Neuron (in vitro differentiated cells): ENCODE measurements around the gene B4GALT5.
"Not testable (repeated sequence)": the region's sequence is repeated elsewhere in the genome, so short reads cannot be mapped to it uniquely, and the experiment has no call there.

ENCODE experiments used
- H2AFZ ChIP-seq: one replicate; pipeline ENCODE4 v1.6.1; 2013; ENCODE audit warnings: low read depth, mild to moderate bottlenecking, inconsistent platforms, low read length, moderate library complexity
- H3K27me3 ChIP-seq: one replicate; pipeline ENCODE4 v1.6.1; 2013; ENCODE audit warnings: low read length; ENCODE audit not compliant: insufficient read depth
- H3K36me3 ChIP-seq: one replicate; pipeline ENCODE4 v1.6.1; 2013; ENCODE audit warnings: low read length; ENCODE audit not compliant: insufficient read depth
- H3K4me1 ChIP-seq: one replicate; pipeline ENCODE4 v1.6.1; 2013; ENCODE audit warnings: low read length; ENCODE audit not compliant: insufficient read depth
- H3K4me3 ChIP-seq: 2 replicates; pipeline ENCODE4 v1.5.1; 2013; ENCODE audit warnings: mild to moderate bottlenecking, low read length, moderate library complexity
- H3K9me3 ChIP-seq: one replicate; pipeline ENCODE4 v1.6.1; 2013; ENCODE audit warnings: low read length

B4GALT5 gene

GRCh38 chr20:49725224-49725606 lies 11.5 kb upstream of the B4GALT5 start:
- H3K27me3 ChIP-seq, H3K36me3 ChIP-seq, H3K4me3 ChIP-seq, H3K4me1 ChIP-seq, H3K9me3 ChIP-seq, H2AFZ ChIP-seq: not testable (repeated sequence)

DNA sequence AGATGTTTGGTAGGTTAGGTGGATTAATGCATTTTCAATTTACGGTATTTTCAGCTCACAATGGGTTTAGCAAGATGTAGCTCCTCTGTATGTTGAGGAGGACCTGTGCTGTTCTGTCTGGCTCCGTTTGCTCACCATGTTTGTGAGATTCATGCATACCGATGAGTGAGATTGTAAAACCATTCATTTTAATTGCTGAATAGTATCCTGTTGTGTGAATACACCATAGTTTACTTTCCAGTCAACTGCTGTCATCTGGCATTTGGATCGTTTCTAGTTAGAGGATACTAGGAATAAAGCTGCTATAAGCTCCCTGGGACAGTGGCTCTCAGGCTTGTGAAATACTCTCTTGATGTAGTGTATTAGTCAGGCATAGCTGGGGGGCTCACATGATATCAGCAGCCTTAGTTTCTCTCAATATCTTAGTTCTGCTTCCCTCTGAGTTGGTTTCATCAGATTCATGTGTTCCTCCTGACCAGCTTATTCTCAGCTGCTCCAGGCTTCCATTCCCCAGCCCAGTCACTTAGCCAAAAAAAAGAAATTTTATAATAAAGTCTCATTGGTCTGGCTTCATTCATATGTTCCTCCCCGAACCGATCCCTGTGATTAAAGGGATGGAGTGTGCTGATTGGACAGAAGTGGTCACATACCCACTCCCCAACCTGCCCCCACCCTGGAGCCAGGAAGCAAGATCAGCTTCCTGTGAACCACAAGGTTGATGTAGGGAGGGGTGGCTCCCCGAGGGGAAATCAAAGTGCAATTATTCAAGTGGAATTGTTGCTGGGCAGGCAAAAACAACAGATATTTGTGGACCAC lies 10.9 kb upstream of the B4GALT5 start:
- Histone ChIP-seq H3K9me3 (peaks cover 3% of the 10 kb centered on the region), H3K36me3 (no peaks in the 10 kb centered on the region), H2AFZ (no peak overlapping the region), H3K27me3 (no peaks in the 10 kb centered on the region), H3K4me3 (no peak overlapping the region), H3K4me1 (no peaks in the 10 kb centered on the region)

GRCh38 chr20:49723758-49724157 lies 10.1 kb upstream of the B4GALT5 start:
- H3K4me3 ChIP-seq, H3K9me3 ChIP-seq, H2AFZ ChIP-seq, H3K27me3 ChIP-seq, H3K36me3 ChIP-seq, H3K4me1 ChIP-seq: not testable (repeated sequence)

GRCh38 chr20:49721326-49721725 lies 7.6 kb upstream of the B4GALT5 start:
- H2AFZ ChIP-seq, H3K4me1 ChIP-seq, H3K27me3 ChIP-seq, H3K9me3 ChIP-seq, H3K4me3 ChIP-seq, H3K36me3 ChIP-seq: not testable (repeated sequence)

- H3K4me3 ChIP-seq: no peak overlapping the region
- no peaks in the 10 kb centered on the region for H3K27me3 ChIP-seq
- no peaks in the 10 kb centered on the region for H3K9me3 ChIP-seq
- H3K4me1 ChIP-seq: peaks cover 13% of the 10 kb centered on the region
- no peak overlapping the region for H2AFZ ChIP-seq
- H3K36me3 ChIP-seq: no peaks in the 10 kb centered on the region
These were observed 1.8 kb upstream of the B4GALT5 start for GRCh38 chr20:49715466-49715865.

DNA sequence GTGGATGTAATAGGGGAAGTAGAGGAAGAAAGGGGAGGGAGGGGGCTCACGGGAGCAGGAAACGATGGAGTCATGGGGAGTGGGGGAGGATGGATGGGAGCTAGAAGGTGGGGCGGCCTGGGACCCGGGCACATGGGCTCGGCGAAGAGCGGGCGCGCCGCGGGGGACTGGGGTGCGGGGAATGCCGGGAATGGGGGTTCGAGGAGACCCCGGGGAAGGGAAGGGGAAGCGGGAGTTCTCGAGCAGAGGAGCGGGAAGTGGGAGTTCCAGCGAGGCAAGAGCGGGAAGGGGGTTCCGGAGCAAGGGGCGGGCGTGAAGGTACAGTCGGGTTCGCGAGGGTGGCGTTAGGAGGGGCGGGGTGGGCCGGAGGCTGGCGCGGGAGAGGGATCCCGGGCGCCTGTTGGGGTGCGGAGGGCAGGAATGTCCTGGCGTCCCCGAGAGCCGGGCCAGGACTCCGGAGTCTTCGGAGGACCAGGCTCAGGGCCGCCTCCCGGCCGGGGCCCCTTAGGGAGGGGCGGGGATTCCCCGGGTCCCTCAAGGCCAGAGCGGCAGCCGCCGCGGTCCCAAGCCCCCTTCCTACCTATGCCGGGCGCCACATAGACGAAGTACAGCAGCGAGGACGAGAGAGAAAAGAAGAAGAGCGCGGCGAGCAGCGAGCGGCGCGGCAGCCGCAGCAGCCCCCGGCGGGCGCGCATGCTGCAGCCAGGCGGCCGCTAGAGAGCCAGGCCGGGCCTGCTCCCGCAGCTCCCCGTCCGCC lies 504 bp downstream of the B4GALT5 start:
- Histone ChIP-seq H2AFZ (peak overlapping the region; percentile 48), H3K4me3 (peak overlapping the region; percentile 95), H3K27me3 (no peaks in the 10 kb centered on the region), H3K9me3 (no peaks in the 10 kb centered on the region), H3K36me3 (no peaks in the 10 kb centered on the region), H3K4me1 (peaks cover 13% of the 10 kb centered on the region)

- Histone ChIP-seq H3K4me3 (peak overlapping the region; percentile 95), H3K36me3 (no peaks in the 10 kb centered on the region), H3K27me3 (no peaks in the 10 kb centered on the region), H3K4me1 (peaks cover 13% of the 10 kb centered on the region), H3K9me3 (no peaks in the 10 kb centered on the region), H2AFZ (peak overlapping the region; percentile 48)
These were observed 1.1 kb downstream of the B4GALT5 start for GRCh38 chr20:49712646-49712995.

DNA sequence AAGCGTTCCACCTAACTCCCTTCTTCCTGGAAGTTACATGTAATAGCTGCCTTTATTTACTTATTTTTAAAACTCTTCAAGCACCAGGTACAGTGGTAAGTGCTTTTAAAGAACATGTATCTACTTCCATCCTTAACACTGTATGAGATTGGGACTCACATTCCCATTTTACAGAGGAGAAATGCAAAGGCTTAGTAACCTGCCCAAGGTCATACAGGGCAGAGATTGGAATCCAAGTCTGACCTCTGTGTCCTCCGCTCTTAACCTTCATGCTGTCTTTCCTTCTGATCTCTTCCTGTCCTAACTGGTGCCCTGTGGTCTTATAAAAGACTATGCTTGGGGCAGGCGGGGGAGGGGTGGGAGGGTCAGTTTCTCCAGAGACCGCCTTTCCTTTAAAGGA lies 1.6 kb downstream of the B4GALT5 start:
- Histone ChIP-seq H3K4me1 (peaks cover 13% of the 10 kb centered on the region), H3K27me3 (no peaks in the 10 kb centered on the region), H3K9me3 (no peaks in the 10 kb centered on the region), H2AFZ (no peak overlapping the region), H3K4me3 (peak overlapping the region; percentile 95), H3K36me3 (no peaks in the 10 kb centered on the region)

GRCh38 chr20:49711667-49711987 lies 2.1 kb downstream of the B4GALT5 start:
- Histone ChIP-seq H3K4me3 (peak overlapping the region; percentile 95), H2AFZ (no peak overlapping the region), H3K9me3 (no peaks in the 10 kb centered on the region), H3K27me3 (no peaks in the 10 kb centered on the region), H3K36me3 (no peaks in the 10 kb centered on the region), H3K4me1 (peaks cover 13% of the 10 kb centered on the region)

GRCh38 chr20:49710971-49711666 lies 2.6 kb downstream of the B4GALT5 start:
- no peak overlapping the region for H3K4me3 ChIP-seq

DNA sequence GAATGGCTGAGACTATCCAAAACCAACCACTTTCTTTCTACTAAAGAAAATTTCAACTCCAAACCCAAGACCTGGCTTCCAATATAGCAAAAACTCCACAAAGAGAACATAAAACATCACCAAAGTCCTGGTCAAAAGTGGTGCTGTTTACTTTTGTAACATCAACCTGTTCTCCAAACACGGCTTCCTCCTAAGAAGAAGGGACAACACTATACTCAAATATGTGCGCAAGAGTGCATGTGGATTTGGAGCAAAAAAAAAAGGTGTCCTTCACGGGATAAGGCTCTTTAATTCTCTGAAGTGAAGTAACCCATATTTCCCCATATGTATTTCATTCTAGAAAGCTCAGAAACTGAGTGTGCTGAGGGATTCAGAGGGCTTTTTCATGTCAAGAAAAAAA lies 6.6 kb downstream of the B4GALT5 start:
- no peaks in the 10 kb centered on the region for H3K36me3 ChIP-seq
- H3K9me3 ChIP-seq: no peaks in the 10 kb centered on the region
- no peaks in the 10 kb centered on the region for H3K27me3 ChIP-seq
- H2AFZ ChIP-seq: no peak overlapping the region
- no peak overlapping the region for H3K4me3 ChIP-seq
- peaks cover 18% of the 10 kb centered on the region for H3K4me1 ChIP-seq

More at GRCh38 chr20:49710971-49711666, 2.6 kb downstream of the B4GALT5 start:
- no peak overlapping the region for H2AFZ ChIP-seq
- H3K27me3 ChIP-seq: no peaks in the 10 kb centered on the region
- no peaks in the 10 kb centered on the region for H3K36me3 ChIP-seq
- no peaks in the 10 kb centered on the region for H3K9me3 ChIP-seq
- H3K4me1 ChIP-seq: peaks cover 19% of the 10 kb centered on the region

GRCh38 chr20:49706630-49707091 lies 7.0 kb downstream of the B4GALT5 start:
- no peaks in the 10 kb centered on the region for H3K9me3 ChIP-seq
- peak overlapping the region; percentile 17 for H3K4me3 ChIP-seq
- no peaks in the 10 kb centered on the region for H3K36me3 ChIP-seq
- no peak overlapping the region for H2AFZ ChIP-seq
- no peaks in the 10 kb centered on the region for H3K27me3 ChIP-seq
- H3K4me1 ChIP-seq: peaks cover 17% of the 10 kb centered on the region

GRCh38 chr20:49705893-49706292 lies 7.8 kb downstream of the B4GALT5 start:
- H3K4me3 ChIP-seq, H3K27me3 ChIP-seq, H2AFZ ChIP-seq, H3K36me3 ChIP-seq, H3K9me3 ChIP-seq: not testable (repeated sequence)
- H3K4me1 ChIP-seq: peaks cover 22% of the 10 kb centered on the region
